WTC11 (cell line): ENCODE measurements around the gene TMEM38B. TPM values are rescaled to one million over a fixed set of nuclear protein-coding genes. Genes with fewer than 3 reads are reported as not detected.

ENCODE experiments used
- ATAC-seq: fragments of 200-7000 bp; cut with Tn5 transposase; 2 replicates; pipeline ENCODE4 v1.10.0; 2021; ENCODE audit warnings: mild to moderate bottlenecking, moderate library complexity
- CTCF ChIA-PET: fragments of 300-600 bp; sonication (Branson Sonifier 250); formaldehyde crosslinking; loops from one replicate; lab custom pipeline; 2021; ENCODE audit warnings: antibody characterized with exemption; lab: Charles Lee
- POLR2A ChIA-PET: fragments of 350-600 bp; sonication (Branson Sonifier 250); formaldehyde crosslinking; loops from one replicate; lab custom pipeline; 2021; ENCODE audit warnings: antibody characterized with exemption; lab: Charles Lee
- DNase-seq: peaks from one replicate; pipeline ENCODE4 v3.0.0; 2021; ENCODE audit warnings: low spot score
- H3K27ac Mint-ChIP-seq: 2 replicates; pipeline ENCODE4 v1.8.0; 2021; ENCODE audit warnings: mixed read lengths
- H3K27me3 Mint-ChIP-seq: 2 replicates; pipeline ENCODE4 v1.8.0; 2021; ENCODE audit warnings: low read depth, mild to moderate bottlenecking, moderate library complexity, mixed read lengths
- H3K36me3 Mint-ChIP-seq: 2 replicates; pipeline ENCODE4 v1.8.0; 2021; ENCODE audit warnings: mixed read lengths
- H3K4me1 Mint-ChIP-seq: 2 replicates; pipeline ENCODE4 v1.8.0; 2022; ENCODE audit warnings: mixed read lengths
- H3K4me3 Mint-ChIP-seq: 2 replicates; pipeline ENCODE4 v1.8.0; 2021; ENCODE audit warnings: mild to moderate bottlenecking, moderate library complexity, mixed read lengths
- H3K9me3 Mint-ChIP-seq: 2 replicates; pipeline ENCODE4 v1.8.0; 2021; ENCODE audit warnings: mixed read lengths
- ARID4B ChIP-seq: sonication (generic); formaldehyde crosslinking; IDR thresholded peaks from 2 replicates; pipeline ENCODE4 v1.8.0; 2023; ENCODE audit warnings: missing genetic modification reagents, mild to moderate bottlenecking, borderline replicate concordance
- ATF1 ChIP-seq: sonication (generic); formaldehyde crosslinking; IDR thresholded peaks from 2 replicates; pipeline ENCODE4 v1.8.1; 2023; ENCODE audit warnings: mild to moderate bottlenecking, moderate library complexity, missing genetic modification reagents
- ATF2 ChIP-seq: sonication (generic); formaldehyde crosslinking; IDR thresholded peaks from 2 replicates; pipeline ENCODE4 v1.8.1; 2022; ENCODE audit warnings: low read depth, missing genetic modification reagents, borderline replicate concordance
- ATF6 ChIP-seq: sonication (generic); formaldehyde crosslinking; IDR thresholded peaks from 2 replicates; pipeline ENCODE4 v1.8.1; 2023; ENCODE audit warnings: mild to moderate bottlenecking, missing genetic modification reagents
- EMX1 ChIP-seq: fragments of 250-450 bp; sonication (Bioruptor Pico); IDR thresholded peaks from 2 replicates; pipeline ENCODE4 v1.8.0; 2021; ENCODE audit warnings: mild to moderate bottlenecking
- GTF2I ChIP-seq: fragments of 250-450 bp; sonication (Bioruptor Pico); conservative IDR thresholded peaks from 2 replicates; pipeline ENCODE4 v1.4.0; 2021; ENCODE audit warnings: mild to moderate bottlenecking
- IRF1 ChIP-seq: sonication (generic); formaldehyde crosslinking; IDR thresholded peaks from 2 replicates; pipeline ENCODE4 v1.8.0; 2023; ENCODE audit warnings: missing genetic modification reagents
- JAZF1 ChIP-seq: fragments of 250-450 bp; sonication (Bioruptor Pico); IDR thresholded peaks from 2 replicates; pipeline ENCODE4 v1.9.0; 2021; ENCODE audit warnings: moderate library complexity, mild to moderate bottlenecking, inconsistent platforms
- JUN ChIP-seq: sonication (generic); formaldehyde crosslinking; IDR thresholded peaks from 2 replicates; pipeline ENCODE4 v1.8.0; 2023; ENCODE audit warnings: mild to moderate bottlenecking, missing genetic modification reagents
- NR1H2 ChIP-seq: sonication (generic); formaldehyde crosslinking; IDR thresholded peaks from 2 replicates; pipeline ENCODE4 v1.9.0; 2021; ENCODE audit warnings: mild to moderate bottlenecking, moderate library complexity, missing genetic modification reagents
- NR2C2 ChIP-seq: sonication (generic); formaldehyde crosslinking; IDR thresholded peaks from 2 replicates; pipeline ENCODE4 v1.8.0; 2022; ENCODE audit warnings: mild to moderate bottlenecking, missing genetic modification reagents
- PRDM15 ChIP-seq: sonication (generic); formaldehyde crosslinking; IDR thresholded peaks from 2 replicates; pipeline ENCODE4 v1.8.0; 2022; ENCODE audit warnings: missing genetic modification reagents
- SMAD4 ChIP-seq: sonication (generic); formaldehyde crosslinking; IDR thresholded peaks from 2 replicates; pipeline ENCODE4 v1.8.0; 2022; ENCODE audit warnings: mild to moderate bottlenecking, missing genetic modification reagents
- STAT6 ChIP-seq: sonication (generic); formaldehyde crosslinking; conservative IDR thresholded peaks from 2 replicates; pipeline ENCODE4 v1.8.1; 2023; ENCODE audit warnings: mild to moderate bottlenecking, low read depth, missing genetic modification reagents, moderate library complexity
- ZBTB43 ChIP-seq: sonication (generic); formaldehyde crosslinking; IDR thresholded peaks from 2 replicates; pipeline ENCODE4 v1.8.1; 2023; ENCODE audit warnings: mild to moderate bottlenecking, missing genetic modification reagents
- ZNF219 ChIP-seq: sonication (generic); formaldehyde crosslinking; IDR thresholded peaks from 2 replicates; pipeline ENCODE4 v1.8.0; 2023; ENCODE audit warnings: missing genetic modification reagents, mild to moderate bottlenecking, borderline replicate concordance
- ZNF281 ChIP-seq: sonication (generic); formaldehyde crosslinking; IDR thresholded peaks from 2 replicates; pipeline ENCODE4 v1.8.0; 2023; ENCODE audit warnings: mild to moderate bottlenecking, missing genetic modification reagents
- total RNA-seq: library from RNA; stranded (reverse); gene quantifications from 3 replicates; pipeline ENCODE4 v1.2.3, GENCODE V29; 2021

The TMEM38B gene
- total RNA-seq, 1 experiment from 2014 or later: 15.7 TPM

GRCh38 chr9:105663914-105664313 is 30.4 kb upstream of the TMEM38B start:
- Mint-ChIP-seq H3K4me3 (no peak overlapping the region), H3K4me1 (peaks cover 7% of the 10 kb centered on the region), H3K27ac (no peak overlapping the region), H3K9me3 (no peaks in the 10 kb centered on the region), H3K27me3 (peaks cover 6% of the 10 kb centered on the region), H3K36me3 (no peaks in the 10 kb centered on the region)
- DNase-seq: no peak
- ChIA-PET POLR2A (no interaction called here), CTCF (interaction anchor here (1.0 kb wide), 1 partner anchor 26 kb away, joined by 3 read pairs; no protein-coding TSS in a partner anchor)
- TF ChIP-seq ATF6 (no peak), EMX1 (no peak), ZBTB43 (no peak), ATF1 (CRISPR knock-in tag) (no peak), NR1H2 (CRISPR knock-in tag) (no peak), PRDM15 (CRISPR knock-in tag) (no peak), NR2C2 (no peak), ATF2 (CRISPR knock-in tag) (no peak), STAT6 (CRISPR knock-in tag) (no peak), JAZF1 (CRISPR knock-in tag) (no peak), JUN (CRISPR knock-in tag) (no peak), ARID4B (CRISPR knock-in tag) (no peak), IRF1 (CRISPR knock-in tag) (no peak), GTF2I (no peak), ZNF219 (CRISPR knock-in tag) (no peak), ZNF281 (CRISPR knock-in tag) (no peak), SMAD4 (CRISPR knock-in tag) (no peak)
- ATAC-seq: no peak
